Measurements from ENCODE around the gene MAGI1. TPM values are rescaled to one million over a fixed set of nuclear protein-coding genes. Genes with fewer than 3 reads are reported as not detected.

The MAGI1 gene
- polyA plus RNA-seq, 1 of the 3 experiments (the other 2 are of a cell fraction), result 10.3 TPM

GRCh38 chr3:65678516-65678915, 360.2 kb downstream of the MAGI1 start:
- TF ChIP-seq FOXM1 (IDR thresholded peaks at IDR 0.05; ENCODE audit: low read depth) (no peak), SIN3A (IDR thresholded peaks at IDR 0.05; ENCODE audit: borderline replicate concordance, low read depth, low read length) (no peak), USF2 (IDR thresholded peaks at IDR 0.05; ENCODE audit: borderline replicate concordance, low read depth, low read length) (no peak), RAD21 (IDR thresholded peaks at IDR 0.05; ENCODE audit: low read length) (no peak), ZBTB33 (IDR thresholded peaks at IDR 0.05; ENCODE audit: borderline replicate concordance, low read depth) (no peak), YY1 (IDR thresholded peaks at IDR 0.05; ENCODE audit: low read depth) (no peak), MEF2A (IDR thresholded peaks at IDR 0.05; ENCODE audit: borderline replicate concordance, low read depth) (no peak), RXRA (IDR thresholded peaks at IDR 0.05; ENCODE audit: borderline replicate concordance, low read depth) (no peak), GATA2 (CRISPR knock-in tag; IDR thresholded peaks at IDR 0.05) (no peak), TAF1 (IDR thresholded peaks at IDR 0.05; ENCODE audit: borderline replicate concordance, low read depth, low read length) (no peak), JUND (IDR thresholded peaks at IDR 0.05) (no peak)
- Histone ChIP-seq H3K27ac (ENCODE audit: low read depth in 2 of 2, low read length in 1 of 2) (no peak overlapping the region), H3K4me3 (ENCODE audit: low read depth in 2 of 2, low read length in 1 of 2) (no peak overlapping the region), H3K9me3 (no peaks in the 10 kb centered on the region), H3K9ac (no peak overlapping the region), H3K4me2 (no peak overlapping the region), H4K20me1 (ENCODE audit: insufficient read depth) (no peaks in the 10 kb centered on the region; the same call in 1 of the 2 replicates), H3K27me3 (ENCODE audit: insufficient read depth) (no peaks in the 10 kb centered on the region), H3K4me1 (ENCODE audit: control insufficient read depth in 1 of 2, insufficient read depth in 2 of 2, low read depth in 1 of 2, low read length in 1 of 2) (peaks cover 0 to 5% of the 10 kb centered on the region in 2 experiments; a peak in 1 of 4 replicates), H2AFZ (ENCODE audit: low read depth) (no peak overlapping the region), H3K9me2 (no peaks in the 10 kb centered on the region), H3K36me3 (replicated peaks in 1 of 2; ENCODE audit: control insufficient read depth in 1 of 2, insufficient read depth in 2 of 2, low read length in 1 of 2) (no peaks in the 10 kb centered on the region), H3K79me2 (ENCODE audit: insufficient read depth) (peaks cover 18% of the 10 kb centered on the region; the same call in 1 of the 2 replicates), H3F3A (replicated peaks; ENCODE audit: insufficient read depth) (no peaks in the 10 kb centered on the region)
- no peak for DNase-seq
- CTCF ChIA-PET, result interaction anchor here (1.4 to 10.2 kb wide), 2 partner anchors 10 to 240 kb away, joined by 3 to 139 read pairs; no protein-coding TSS in a partner anchor
- 91% methylated on average over 4 of the region's 4 CpGs for WGBS (ENCODE audit: low lambda C conversion rate)
- POLR2A ChIA-PET, result no interaction called here

GRCh38 chr3:65677486-65678010, 361.2 kb downstream of the MAGI1 start:
- peaks cover 5% of the 10 kb centered on the region; the same call in 1 of the 2 replicates for H4K20me1 ChIP-seq (ENCODE audit: insufficient read depth)
- H3K9me3 ChIP-seq, result no peaks in the 10 kb centered on the region
- H3K9ac ChIP-seq, result no peak overlapping the region
- no peaks in the 10 kb centered on the region for H3K27me3 ChIP-seq (ENCODE audit: insufficient read depth)
- peaks cover 0 to 5% of the 10 kb centered on the region in 2 experiments; a peak in 1 of 4 replicates for H3K4me1 ChIP-seq (ENCODE audit: control insufficient read depth in 1 of 2, insufficient read depth in 2 of 2, low read depth in 1 of 2, low read length in 1 of 2)
- no peaks in the 10 kb centered on the region for H3F3A ChIP-seq (replicated peaks; ENCODE audit: insufficient read depth)
- no peak overlapping the region for H3K4me3 ChIP-seq (ENCODE audit: low read depth in 2 of 2, low read length in 1 of 2)
- 95% methylated on average over 3 of the region's 3 CpGs for WGBS (ENCODE audit: low lambda C conversion rate)
- H3K9me2 ChIP-seq, result no peaks in the 10 kb centered on the region
- no peak overlapping the region for H2AFZ ChIP-seq (ENCODE audit: low read depth)
- H3K79me2 ChIP-seq (ENCODE audit: insufficient read depth), result peaks cover 18% of the 10 kb centered on the region; the same call in 1 of the 2 replicates
- no peak overlapping the region for H3K27ac ChIP-seq (ENCODE audit: low read depth in 2 of 2, low read length in 1 of 2)
- no peaks in the 10 kb centered on the region for H3K36me3 ChIP-seq (replicated peaks in 1 of 2; ENCODE audit: control insufficient read depth in 1 of 2, insufficient read depth in 2 of 2, low read length in 1 of 2)
- ChIA-PET POLR2A (no interaction called here), CTCF (interaction anchor here (1.4 to 10.2 kb wide), 2 partner anchors 9 to 239 kb away, joined by 3 to 139 read pairs; no protein-coding TSS in a partner anchor)
- DNase-seq, result no peak
- no peak overlapping the region for H3K4me2 ChIP-seq
- TF ChIP-seq FOXJ3 (CRISPR knock-in tag; IDR thresholded peaks at IDR 0.05), result no peak
- no peak for TF ChIP-seq YY1 (IDR thresholded peaks at IDR 0.05; ENCODE audit: low read depth)
- TF ChIP-seq MEF2A (IDR thresholded peaks at IDR 0.05; ENCODE audit: borderline replicate concordance, low read depth), result no peak
- TF ChIP-seq CHD2 (IDR thresholded peaks at IDR 0.05; ENCODE audit: low read length, partially characterized antibody), result no peak
- no peak for TF ChIP-seq TAF1 (IDR thresholded peaks at IDR 0.05; ENCODE audit: borderline replicate concordance, low read depth, low read length)
- TF ChIP-seq POLR2AphosphoS5 (IDR thresholded peaks at IDR 0.05; ENCODE audit: low read depth, low read length), result no peak
- TF ChIP-seq EZH2phosphoT487 (IDR thresholded peaks at IDR 0.05; ENCODE audit: borderline replicate concordance, low read depth), result no peak
- no peak for TF ChIP-seq ZBTB33 (IDR thresholded peaks at IDR 0.05; ENCODE audit: borderline replicate concordance, low read depth)
- TF ChIP-seq FOSL2 (IDR thresholded peaks at IDR 0.05; ENCODE audit: borderline replicate concordance, low read depth), result no peak
- no peak for TF ChIP-seq RAD21 (IDR thresholded peaks at IDR 0.05; ENCODE audit: low read length)
- TF ChIP-seq REST (IDR thresholded peaks at IDR 0.05; ENCODE audit: low read depth, low read length), result no peak

Data from SK-N-SH (cell line).